GM19467 (cell line): Measurements from ENCODE around the gene ORAI3.

ENCODE experiments used
- ATAC-seq: cut with Tn5 transposase; IDR thresholded peaks from one replicate; pipeline ENCODE4 v1.9.1; 2021; ENCODE audit warnings: mild to moderate bottlenecking, moderate library complexity; ENCODE audit not compliant: unreplicated experiment

ORAI3 gene

DNA sequence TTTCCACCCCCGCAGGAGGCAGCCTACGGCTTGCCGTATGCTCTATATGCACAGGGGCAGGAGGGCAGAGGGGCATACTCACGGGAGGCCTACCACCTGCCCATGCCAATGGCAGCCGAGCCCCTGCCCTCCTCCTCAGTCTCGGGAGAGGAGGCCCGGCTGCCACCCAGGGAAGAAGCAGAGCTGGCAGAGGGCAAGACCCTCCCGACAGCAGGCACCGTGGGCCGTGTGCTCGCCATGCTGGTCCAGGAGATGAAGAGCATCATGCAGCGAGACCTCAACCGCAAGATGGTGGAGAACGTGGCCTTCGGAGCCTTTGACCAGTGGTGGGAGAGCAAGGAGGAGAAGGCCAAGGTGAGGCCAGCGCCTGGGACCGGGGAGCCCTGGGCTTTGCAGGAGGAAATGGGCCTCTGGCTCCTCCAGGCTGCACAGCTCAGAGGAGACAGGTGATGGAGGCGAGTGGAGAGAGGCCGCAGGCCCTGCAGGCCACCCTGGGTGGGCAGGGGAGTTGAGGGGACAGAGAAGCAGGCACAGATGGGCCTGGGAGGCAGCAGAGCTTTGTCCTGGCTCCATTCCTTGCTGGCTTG, 17.3 kb downstream of the ORAI3 start:
- no peak for ATAC-seq

DNA sequence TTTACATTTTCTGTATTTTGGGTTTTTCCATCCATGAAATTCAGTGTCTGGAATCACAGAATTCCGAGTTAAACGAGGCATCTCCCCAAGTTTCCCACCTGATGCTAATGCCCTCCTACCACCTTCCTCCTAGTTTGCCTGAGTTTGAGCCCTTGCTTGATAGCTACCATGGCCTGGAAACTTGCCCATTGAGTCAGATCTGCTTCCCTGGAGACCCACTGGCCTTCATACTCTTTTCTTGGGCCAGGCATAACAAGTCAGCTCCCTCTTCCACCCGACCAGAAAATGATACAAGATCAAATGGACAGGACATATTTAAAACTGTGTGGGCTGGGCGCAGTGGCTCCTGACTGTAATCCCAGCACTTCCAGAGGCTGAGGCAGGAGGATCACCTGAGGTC, 18.9 kb downstream of the ORAI3 start:
- ATAC-seq, result no peak

DNA sequence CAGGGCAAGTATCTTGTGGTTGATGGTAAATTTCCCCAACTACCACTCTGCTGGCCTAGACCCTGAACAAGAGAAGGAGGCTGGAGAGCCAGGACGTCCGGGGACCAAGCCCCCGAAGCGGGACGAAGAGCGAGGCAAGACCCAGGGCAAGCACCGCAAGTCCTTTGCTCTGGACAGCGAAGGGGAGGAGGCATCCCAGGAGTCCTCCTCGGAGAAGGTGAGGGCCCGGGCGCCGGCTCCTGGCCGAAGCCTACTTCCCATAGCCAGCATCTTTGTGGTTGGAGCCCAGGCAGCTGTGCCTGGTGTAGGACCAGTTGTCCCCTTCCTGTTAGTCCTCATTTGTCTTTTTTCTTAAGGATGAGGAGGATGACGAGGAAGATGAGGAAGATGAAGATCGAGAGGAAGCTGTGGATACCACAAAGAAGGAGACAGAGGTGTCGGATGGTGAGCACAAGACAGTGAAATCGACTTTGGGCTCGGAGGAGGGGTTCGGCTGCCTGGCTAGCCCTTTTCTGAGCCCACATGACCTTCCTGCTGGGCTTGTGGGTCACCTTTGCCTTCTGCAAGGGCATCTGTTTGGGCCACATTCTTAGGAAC, 20.5 kb downstream of the ORAI3 start:
- ATAC-seq, result no peak

DNA sequence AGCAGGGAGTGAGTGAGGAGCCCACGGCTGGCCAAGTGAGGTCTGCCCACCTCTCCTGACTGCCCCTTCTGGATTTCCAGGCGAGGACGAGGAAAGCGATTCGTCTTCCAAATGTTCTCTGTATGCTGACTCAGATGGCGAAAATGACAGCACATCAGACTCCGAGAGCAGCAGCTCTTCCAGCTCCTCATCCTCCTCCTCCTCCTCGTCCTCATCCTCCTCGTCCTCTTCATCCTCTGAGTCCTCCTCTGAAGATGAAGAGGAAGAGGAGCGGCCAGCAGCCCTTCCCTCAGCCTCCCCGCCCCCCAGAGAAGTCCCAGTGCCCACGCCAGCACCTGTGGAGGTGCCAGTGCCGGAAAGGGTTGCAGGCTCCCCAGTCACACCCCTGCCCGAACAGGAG, 22.4 kb downstream of the ORAI3 start:
- ATAC-seq, result no peak

DNA sequence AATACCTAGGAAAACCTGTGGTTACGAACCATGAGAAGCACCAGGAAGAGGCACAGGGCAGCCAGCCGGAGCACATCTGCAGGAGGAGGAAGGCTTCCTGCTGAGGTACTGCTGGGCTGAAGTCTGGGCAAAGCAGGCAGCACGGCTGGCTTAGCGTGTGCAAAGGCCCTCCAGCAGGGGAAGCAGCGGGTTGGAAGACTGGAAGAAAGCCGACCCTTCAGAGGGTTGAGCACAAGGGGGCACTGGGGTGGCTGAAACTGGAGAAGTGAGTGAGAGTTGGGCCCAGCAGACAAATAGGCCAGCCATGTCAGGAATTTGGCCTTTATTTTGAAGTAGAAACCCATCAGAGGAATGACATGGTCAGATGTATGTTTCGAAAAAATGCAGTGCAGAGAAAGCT, 24.0 kb downstream of the ORAI3 start:
- no peak for ATAC-seq

DNA sequence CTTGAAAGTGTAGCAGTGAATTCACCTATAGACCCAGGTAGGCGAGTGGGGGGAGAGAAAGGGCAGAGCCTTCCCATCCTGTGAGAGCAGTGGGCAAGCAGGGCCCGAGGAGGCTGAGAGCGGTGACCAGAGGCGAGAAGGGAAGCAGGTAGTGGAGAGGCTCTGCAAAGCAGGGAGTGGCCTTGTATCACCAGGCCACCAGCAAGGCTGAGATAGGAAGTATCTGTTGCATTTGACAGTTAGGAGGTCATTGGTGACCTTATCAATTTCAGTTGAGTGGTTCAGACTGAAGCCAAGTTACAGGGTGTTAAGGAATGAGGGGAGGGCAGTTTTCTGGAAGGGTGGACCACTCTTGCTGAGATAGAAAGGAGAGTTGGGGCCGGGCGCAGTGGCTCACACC, 25.5 kb downstream of the ORAI3 start:
- ATAC-seq, result no peak

DNA sequence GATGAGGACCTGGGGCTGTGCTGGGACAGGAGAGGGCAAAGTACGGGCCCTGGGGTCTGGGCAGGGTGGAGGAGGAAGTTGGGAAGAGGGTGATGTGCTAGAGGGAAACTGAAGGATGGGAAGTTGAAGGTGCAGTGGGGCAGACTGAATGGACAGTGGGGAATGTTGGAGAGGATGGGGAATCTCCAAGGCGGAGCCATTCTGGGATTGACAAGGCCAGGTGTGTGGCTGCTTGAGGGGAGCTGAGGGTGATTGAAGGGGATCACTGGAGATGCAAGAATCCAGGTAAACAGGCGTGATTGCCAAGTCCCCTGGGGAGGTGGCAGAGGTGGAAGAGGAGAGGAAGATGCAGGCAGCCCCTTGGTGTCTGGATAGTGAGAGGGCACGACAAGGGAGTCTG, 27.6 kb downstream of the ORAI3 start:
- no peak for ATAC-seq

DNA sequence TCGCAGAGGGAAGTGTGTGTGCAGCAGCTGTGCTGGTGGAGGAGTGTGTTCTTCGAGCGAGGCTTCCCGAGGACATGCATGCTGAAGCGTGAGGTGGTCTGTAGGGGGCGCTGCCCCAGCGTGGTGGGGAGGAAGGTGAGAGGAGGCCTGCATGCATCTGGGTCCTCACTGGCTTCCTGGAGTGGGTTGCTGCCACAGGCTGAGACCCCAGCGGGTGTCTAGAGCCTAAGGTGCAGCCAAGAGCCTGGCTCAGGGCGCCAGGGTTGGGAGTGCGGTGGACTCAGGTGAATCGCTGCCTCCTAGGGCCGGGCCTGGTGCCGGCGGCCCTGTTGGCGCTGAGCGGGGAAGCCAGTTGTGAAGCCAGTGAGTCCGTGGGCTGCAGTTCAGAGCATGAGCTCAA, 28.6 kb downstream of the ORAI3 start:
- no peak for ATAC-seq

DNA sequence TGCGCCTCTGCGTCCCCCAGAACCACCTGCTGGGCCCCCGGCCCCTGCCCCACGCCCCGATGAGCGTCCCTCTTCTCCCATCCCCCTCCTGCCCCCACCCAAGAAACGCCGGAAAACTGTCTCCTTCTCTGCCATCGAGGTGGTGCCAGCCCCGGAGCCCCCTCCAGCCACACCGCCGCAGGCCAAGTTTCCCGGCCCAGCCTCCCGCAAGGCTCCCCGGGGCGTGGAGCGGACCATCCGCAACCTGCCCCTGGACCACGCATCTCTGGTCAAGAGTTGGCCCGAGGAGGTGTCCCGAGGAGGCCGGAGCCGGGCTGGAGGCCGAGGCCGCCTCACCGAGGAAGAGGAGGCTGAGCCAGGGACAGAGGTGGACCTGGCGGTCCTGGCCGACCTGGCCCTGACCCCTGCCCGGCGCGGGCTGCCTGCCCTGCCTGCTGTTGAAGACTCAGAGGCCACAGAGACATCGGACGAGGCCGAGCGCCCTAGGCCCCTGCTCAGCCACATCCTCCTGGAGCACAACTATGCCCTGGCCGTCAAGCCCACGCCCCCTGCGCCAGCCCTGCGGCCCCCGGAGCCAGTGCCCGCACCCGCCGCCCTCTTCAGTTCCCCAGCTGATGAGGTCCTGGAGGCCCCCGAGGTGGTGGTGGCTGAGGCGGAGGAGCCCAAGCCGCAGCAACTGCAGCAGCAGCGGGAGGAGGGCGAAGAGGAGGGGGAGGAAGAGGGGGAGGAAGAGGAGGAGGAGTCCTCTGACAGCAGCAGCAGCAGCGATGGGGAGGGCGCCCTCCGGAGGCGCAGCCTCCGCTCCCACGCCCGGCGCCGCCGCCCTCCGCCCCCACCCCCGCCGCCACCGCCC, 30.5 kb downstream of the ORAI3 start:
- no peak for ATAC-seq

DNA sequence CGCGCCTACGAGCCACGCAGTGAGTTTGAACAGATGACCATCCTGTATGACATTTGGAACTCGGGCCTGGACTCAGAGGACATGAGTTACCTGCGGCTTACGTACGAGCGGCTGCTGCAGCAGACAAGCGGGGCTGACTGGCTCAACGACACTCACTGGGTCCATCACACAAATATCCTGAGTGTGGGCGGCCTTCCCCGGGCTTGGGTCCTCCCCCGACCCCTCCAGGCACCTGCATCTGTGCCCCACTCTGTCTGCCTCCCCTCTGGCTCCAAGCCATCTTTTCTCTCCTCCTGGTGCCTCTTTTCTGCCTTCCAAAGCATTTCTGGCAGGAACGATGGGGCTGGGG, 31.1 kb downstream of the ORAI3 start:
- no peak for ATAC-seq

DNA sequence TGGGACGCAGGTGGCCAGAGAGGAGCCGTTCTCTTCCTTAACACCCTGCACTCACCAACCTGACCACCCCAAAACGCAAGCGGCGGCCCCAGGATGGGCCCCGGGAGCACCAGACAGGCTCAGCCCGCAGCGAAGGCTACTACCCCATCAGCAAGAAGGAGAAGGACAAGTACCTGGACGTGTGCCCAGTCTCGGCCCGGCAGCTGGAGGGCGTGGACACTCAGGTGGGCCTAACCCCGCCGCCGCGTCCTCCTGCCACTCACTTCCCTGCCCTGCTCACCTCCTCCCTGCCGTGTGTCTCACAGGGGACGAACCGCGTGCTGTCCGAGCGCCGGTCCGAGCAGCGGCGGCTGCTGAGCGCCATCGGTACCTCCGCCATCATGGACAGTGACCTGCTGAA, 31.6 kb downstream of the ORAI3 start:
- ATAC-seq, result no peak

DNA sequence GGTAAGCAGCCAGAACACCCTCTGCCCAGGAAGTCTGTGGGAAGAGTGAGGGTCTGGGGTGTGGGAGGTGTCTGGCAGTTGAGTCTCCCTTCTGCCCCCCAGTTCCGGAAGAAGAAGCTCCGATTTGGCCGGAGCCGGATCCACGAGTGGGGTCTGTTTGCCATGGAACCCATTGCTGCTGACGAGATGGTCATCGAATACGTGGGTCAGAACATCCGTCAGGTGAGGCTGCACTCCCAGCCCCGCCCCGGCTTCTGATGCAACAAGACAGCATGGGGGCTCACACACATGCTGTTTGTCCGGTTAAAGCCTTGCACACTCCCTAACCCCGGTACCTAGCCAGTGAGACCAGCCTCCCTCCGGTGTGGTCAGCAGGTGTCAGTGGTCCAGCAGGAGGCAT, 32.1 kb downstream of the ORAI3 start:
- ATAC-seq, result no peak

DNA sequence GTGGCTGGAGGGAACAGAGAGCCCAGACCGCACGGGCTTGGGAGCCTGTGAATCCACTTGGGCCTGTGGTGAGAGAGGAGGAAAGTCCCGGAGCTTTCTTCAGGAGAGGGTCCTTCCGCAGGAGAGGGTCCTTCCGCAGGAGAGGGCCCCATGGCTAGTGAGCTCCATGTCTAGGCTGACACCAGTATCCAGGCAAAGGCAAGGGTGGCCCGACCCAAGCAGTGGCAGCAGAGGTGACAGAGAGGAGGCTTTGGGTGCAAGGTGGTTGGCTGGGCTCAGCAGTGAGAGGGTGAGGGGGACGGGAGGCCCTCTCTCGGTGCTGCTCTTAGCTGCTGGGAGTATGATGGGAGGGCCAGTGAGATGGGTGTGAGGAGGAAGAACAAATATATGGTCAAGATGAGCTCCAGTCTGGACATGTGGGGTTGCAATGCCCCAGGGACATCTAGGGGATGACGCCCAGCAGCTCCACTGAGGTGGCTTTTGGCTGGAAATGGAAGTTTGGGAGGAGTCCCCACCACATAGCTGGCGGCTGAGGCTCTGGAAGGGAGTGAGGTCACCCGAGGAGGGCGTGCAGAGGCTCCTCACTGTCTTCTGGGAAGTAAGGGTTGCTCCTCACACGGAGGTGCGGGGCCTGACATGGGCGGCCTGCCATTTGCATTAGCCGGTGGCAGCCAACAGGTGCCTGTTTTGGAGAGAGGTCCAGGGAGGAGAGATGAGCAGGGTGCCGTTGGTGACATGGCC, 33.9 kb downstream of the ORAI3 start:
- no peak for ATAC-seq

DNA sequence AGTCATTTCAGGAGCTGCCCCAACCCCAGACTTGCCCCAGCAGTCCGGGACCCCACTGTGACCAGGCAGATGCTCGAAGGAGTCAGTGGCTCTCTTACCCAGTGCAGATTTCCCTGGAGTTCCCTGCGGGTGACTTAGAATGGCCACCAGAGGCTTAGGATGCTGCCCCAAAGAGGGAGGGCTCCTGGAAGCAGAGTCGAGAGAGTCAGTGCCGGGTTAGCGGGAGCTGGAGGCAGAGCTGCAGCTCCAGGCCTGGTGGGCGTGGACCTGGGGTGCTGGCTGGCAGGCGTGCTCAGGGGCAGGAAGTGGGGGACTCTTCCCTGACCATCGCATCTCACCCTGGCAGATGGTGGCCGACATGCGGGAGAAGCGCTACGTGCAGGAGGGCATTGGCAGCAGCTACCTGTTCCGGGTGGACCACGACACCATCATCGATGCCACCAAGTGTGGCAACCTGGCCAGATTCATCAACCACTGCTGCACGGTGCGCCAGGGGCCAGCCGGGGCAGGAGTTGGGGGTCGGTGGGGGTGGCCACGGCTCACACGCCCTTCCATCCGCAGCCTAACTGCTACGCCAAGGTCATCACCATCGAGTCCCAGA, 34.5 kb downstream of the ORAI3 start:
- ATAC-seq, result no peak

DNA sequence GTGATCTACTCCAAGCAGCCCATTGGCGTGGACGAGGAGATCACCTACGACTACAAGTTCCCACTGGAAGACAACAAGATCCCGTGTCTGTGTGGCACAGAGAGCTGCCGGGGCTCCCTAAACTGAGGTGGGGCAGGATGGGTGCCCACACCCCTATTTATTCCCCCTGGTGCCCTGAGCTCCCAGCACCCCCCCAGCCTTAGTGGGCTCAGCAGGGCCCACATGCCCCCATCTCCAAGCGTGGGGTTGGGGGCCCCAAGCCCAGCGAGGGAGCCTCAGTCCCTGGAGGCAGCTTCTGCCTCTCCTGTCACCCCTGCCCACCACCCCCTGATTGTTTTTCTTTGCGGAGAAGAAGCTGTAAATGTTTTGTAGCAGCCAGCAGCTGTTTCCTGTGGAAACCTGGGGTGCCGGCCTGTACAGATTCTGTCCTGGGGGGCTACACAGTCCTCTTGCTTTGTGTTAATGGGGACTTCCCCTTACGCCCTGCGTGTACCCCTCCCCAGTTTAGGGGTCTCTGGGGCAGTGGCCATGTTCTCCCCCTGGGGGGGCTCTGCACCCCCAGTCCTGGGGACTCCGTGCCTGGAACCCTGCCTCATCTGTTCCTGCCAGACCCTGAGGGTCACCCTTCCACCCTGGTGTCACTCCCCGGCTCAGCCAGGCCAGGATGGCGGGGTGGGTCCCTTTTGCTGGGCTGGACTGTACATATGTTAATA, 35.2 kb downstream of the ORAI3 start:
- no peak for ATAC-seq

DNA sequence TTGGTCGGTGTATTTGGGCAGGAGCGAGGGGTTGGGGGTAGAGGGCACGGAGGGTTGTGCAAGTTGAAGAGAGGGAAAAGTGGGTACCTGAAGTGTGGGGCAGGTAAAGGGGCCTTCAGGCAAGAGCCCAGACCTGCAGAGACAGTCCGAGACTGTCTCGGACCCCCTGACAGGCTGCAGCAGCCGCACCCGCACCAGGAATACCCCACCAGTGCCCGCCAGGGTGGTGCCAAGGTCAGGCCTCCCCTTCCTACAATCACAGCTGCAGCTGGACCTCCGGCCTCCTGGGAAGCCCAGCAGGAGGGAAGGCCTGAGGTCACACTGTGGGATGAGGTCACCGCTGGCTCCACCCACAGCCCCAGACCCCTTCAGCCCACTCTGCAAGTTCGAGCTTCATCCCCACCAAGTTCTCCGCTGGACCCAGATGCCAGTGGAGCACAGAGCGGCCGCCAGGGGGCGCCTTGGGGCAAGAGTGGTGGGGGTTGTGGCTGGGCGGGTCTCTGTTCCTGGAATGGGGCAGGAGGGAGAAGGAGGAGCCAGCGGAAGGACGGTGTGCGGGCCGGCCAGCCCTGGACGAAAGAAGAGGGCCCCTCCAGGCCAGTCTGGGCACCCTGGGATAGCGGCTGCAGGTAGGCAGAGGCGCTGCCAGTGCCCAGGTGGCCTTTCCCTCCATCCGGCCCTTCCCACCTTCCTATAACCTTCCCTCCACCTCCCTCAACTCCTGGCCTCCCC, 36.0 kb downstream of the ORAI3 start, which contains the start of gene HSD3B7:
Gene HSD3B7 (plus strand): TSS at position 539 of the 732 bp plus-strand sequence. CDS start 452 bp downstream, outside the sequence.
- no peak for ATAC-seq

DNA sequence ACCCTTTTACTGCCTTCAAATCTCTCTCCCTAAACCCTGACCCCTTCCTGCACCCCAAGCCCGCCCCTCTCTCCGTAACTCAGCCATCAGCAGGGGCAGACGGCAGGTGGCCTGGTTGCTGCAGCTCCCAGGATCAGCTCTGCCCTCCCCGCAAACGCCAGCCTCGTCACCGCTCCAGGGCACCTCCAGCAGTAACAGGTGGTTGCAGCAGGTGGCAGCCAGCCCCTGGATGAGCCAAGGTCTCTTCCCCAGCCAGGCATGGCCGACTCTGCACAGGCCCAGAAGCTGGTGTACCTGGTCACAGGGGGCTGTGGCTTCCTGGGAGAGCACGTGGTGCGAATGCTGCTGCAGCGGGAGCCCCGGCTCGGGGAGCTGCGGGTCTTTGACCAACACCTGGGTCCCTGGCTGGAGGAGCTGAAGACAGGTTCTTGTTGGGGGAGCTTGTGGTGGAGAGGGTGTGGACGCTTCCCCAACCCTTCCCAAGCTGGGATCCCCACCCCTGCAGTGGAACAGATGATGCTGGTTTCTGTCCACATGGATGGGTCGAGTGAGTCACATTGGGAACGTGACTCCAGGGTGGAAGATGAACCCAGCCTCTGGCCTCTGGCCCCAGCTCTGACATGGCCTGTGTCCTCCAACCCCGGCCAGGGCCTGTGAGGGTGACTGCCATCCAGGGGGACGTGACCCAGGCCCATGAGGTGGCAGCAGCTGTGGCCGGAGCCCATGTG, 36.7 kb downstream of the ORAI3 start:
- no peak for ATAC-seq

DNA sequence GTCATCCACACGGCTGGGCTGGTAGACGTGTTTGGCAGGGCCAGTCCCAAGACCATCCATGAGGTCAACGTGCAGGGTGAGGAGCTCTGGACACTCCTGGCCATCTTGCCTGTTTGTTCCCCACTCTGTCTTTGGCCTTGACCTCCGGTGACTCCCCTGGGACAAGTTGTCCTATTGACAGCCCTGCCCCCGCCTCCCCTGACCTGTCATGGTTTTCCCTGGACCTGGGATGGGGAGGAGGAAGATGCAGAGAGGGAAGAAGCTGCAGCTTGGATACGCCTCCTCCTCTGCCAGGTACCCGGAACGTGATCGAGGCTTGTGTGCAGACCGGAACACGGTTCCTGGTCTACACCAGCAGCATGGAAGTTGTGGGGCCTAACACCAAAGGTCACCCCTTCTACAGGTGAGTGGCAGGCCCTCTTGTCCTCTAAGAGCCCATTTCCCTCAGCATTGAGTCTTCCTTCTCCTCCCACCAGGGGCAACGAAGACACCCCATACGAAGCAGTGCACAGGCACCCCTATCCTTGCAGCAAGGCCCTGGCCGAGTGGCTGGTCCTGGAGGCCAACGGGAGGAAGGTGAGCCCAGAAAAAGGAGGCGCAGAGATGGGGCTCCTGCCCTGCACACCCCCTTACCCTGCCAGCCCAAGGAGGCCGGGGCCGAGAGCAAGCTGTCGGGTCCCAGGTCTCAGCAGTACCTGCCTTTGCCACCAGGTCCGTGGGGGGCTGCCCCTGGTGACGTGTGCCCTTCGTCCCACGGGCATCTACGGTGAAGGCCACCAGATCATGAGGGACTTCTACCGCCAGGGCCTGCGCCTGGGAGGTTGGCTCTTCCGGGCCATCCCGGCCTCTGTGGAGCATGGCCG, 37.5 kb downstream of the ORAI3 start:
- ATAC-seq, result no peak
